Endodermal cell (in vitro differentiated cells): Measurements from ENCODE around the gene FFAR1. TPM values are rescaled to one million over a fixed set of nuclear protein-coding genes. Genes with fewer than 3 reads are reported as not detected.
A peak's percentile ranks its signal among the peaks of the same experiment; 100 is the strongest.

Source experiments
- DNase-seq: peaks from one replicate; pipeline ENCODE4 v3.0.0-alpha.2; 2017
- H3K27ac ChIP-seq: 2 replicates; pipeline ENCODE4 v1.5.1; 2013; ENCODE audit warnings: mild to moderate bottlenecking, low read depth, low read length, moderate library complexity
- H3K27me3 ChIP-seq: 2 replicates; pipeline ENCODE4 v1.6.1; 2013; ENCODE audit warnings: mild to moderate bottlenecking, low read length, moderate library complexity; ENCODE audit not compliant: insufficient read depth, control insufficient read depth, poor library complexity, severe bottlenecking
- H3K36me3 ChIP-seq: 2 replicates; pipeline ENCODE4 v1.7.0; 2013; ENCODE audit warnings: mild to moderate bottlenecking, low read length, moderate library complexity; ENCODE audit not compliant: control insufficient read depth, insufficient read depth
- H3K4me1 ChIP-seq: one replicate; pipeline ENCODE4 v1.7.0; 2013; ENCODE audit warnings: low read length; ENCODE audit not compliant: control insufficient read depth, insufficient read depth
- H3K4me3 ChIP-seq: 2 replicates; pipeline ENCODE4 v1.5.1; 2013; ENCODE audit warnings: mild to moderate bottlenecking, low read length, moderate library complexity
- H3K9ac ChIP-seq: 2 replicates; pipeline ENCODE4 v1.6.1; 2013; ENCODE audit warnings: mild to moderate bottlenecking, low read length, moderate library complexity; ENCODE audit not compliant: poor library complexity, severe bottlenecking; ENCODE audit errors: extremely low read depth
- H3K9me3 ChIP-seq: 2 replicates; pipeline ENCODE4 v1.6.1; 2013; ENCODE audit warnings: mild to moderate bottlenecking, low read length, moderate library complexity; ENCODE audit not compliant: control insufficient read depth
- H3K27ac Mint-ChIP-seq: 2 replicates; pipeline ENCODE4 v1.8.0; 2020; ENCODE audit warnings: mixed read lengths
- H3K27me3 Mint-ChIP-seq: 2 replicates; pipeline ENCODE4 v1.8.0; 2021; ENCODE audit warnings: mild to moderate bottlenecking, mixed read lengths; ENCODE audit not compliant: insufficient read depth
- H3K36me3 Mint-ChIP-seq: 2 replicates; pipeline ENCODE4 v1.8.0; 2020; ENCODE audit warnings: low read depth, mixed read lengths
- H3K4me1 Mint-ChIP-seq: 2 replicates; pipeline ENCODE4 v1.8.0; 2020; ENCODE audit warnings: mixed read lengths
- H3K4me3 Mint-ChIP-seq: 2 replicates; pipeline ENCODE4 v1.8.0; 2020; ENCODE audit warnings: mild to moderate bottlenecking, moderate library complexity, mixed read lengths
- H3K9me3 Mint-ChIP-seq: 2 replicates; pipeline ENCODE4 v1.8.0; 2020; ENCODE audit warnings: mild to moderate bottlenecking, mixed read lengths
- WGBS, 2 experiments: methylation state at CpG; one replicate each; pipeline versions ENCODE4 v1.1.5 to v1.1.7; 2013; ENCODE audit warnings: missing lambda C conversion rate in 2 of 2, mixed read lengths in 1 of 2; ENCODE audit not compliant: insufficient coverage in 1 of 2, insufficient read length in 1 of 2; 5-methylcytosine and 5-hydroxymethylcytosine counted together
- total RNA-seq, 2 donors: library from RNA; stranded (reverse); fragmentation: NEBNext Ultra II Directional in 1 of 2; extraction: Animal tissue kit (Norgen Biotek cat#: 25700) in 1 of 2; gene quantifications; 2 replicates in 1 of 2; 3 replicates in 1 of 2; pipeline ENCODE4 v1.2.1, GENCODE V29; 2021
- TF ChIP-seq, protein P1 (sequence below): fragments of 200-600 bp; sonication (generic); conservative IDR thresholded peaks from 2 replicates; pipeline ENCODE4 v1.5.0; 2021; ENCODE audit warnings: antibody characterized with exemption, mild to moderate bottlenecking

The FFAR1 gene
- total RNA-seq, 2 donors from 2014 or later, result not detected

DNA sequence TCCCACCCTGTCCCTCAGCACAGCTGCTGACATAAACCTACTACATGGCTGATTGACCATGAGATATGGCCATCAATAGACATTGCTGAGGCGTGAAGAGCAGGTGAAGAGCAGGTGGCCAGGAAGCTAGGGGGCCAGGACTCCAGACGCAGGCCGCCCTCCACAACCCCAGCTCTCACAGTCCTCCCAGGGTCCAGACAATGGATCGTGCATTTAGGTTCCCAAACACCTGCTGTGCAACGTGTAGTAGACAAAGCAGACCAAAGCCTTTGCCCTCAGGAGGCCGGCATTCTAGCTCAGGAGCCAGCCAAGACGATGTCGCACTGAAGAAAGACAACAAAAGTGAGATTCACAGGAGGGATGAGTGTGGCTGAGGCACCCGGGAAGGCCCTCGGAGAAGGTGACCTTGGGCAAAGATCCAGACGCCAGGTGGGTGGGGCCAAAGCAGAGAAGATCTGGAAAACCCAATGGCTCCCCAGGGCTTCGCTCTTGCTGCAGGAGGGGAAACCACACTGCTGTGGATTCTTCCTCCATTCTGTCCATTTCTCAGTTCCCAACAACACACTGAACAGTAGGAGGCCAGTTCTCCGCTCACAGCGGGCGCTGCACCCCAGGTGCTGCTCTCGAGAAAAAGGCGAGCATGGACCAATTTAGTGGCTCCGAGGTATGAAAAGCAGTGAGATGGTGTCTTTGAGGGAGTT, 1.4 kb downstream of the FFAR1 start:
- Histone ChIP-seq H3K9ac (no peak overlapping the region), H3K4me1 (no peaks in the 10 kb centered on the region), H3K9me3 (no peaks in the 10 kb centered on the region), H3K27ac (no peak overlapping the region), H3K36me3 (no peaks in the 10 kb centered on the region), H3K4me3 (no peak overlapping the region), H3K27me3 (no peaks in the 10 kb centered on the region)
- peak; percentile 53 for DNase-seq
- H3K36me3 Mint-ChIP-seq, result no peaks in the 10 kb centered on the region
- H3K4me1 Mint-ChIP-seq, result peaks cover 8% of the 10 kb centered on the region
- 74 to 91% methylated on average over 9 to 18 of the region's 18 CpGs for WGBS, 2 experiments
- no peak overlapping the region for H3K27ac Mint-ChIP-seq
- peaks cover 8% of the 10 kb centered on the region for H3K27me3 Mint-ChIP-seq
- H3K9me3 Mint-ChIP-seq, result no peaks in the 10 kb centered on the region
- no peak overlapping the region for H3K4me3 Mint-ChIP-seq
- TF ChIP-seq, protein P1, sequence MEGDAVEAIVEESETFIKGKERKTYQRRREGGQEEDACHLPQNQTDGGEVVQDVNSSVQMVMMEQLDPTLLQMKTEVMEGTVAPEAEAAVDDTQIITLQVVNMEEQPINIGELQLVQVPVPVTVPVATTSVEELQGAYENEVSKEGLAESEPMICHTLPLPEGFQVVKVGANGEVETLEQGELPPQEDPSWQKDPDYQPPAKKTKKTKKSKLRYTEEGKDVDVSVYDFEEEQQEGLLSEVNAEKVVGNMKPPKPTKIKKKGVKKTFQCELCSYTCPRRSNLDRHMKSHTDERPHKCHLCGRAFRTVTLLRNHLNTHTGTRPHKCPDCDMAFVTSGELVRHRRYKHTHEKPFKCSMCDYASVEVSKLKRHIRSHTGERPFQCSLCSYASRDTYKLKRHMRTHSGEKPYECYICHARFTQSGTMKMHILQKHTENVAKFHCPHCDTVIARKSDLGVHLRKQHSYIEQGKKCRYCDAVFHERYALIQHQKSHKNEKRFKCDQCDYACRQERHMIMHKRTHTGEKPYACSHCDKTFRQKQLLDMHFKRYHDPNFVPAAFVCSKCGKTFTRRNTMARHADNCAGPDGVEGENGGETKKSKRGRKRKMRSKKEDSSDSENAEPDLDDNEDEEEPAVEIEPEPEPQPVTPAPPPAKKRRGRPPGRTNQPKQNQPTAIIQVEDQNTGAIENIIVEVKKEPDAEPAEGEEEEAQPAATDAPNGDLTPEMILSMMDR, result no peak

DNA sequence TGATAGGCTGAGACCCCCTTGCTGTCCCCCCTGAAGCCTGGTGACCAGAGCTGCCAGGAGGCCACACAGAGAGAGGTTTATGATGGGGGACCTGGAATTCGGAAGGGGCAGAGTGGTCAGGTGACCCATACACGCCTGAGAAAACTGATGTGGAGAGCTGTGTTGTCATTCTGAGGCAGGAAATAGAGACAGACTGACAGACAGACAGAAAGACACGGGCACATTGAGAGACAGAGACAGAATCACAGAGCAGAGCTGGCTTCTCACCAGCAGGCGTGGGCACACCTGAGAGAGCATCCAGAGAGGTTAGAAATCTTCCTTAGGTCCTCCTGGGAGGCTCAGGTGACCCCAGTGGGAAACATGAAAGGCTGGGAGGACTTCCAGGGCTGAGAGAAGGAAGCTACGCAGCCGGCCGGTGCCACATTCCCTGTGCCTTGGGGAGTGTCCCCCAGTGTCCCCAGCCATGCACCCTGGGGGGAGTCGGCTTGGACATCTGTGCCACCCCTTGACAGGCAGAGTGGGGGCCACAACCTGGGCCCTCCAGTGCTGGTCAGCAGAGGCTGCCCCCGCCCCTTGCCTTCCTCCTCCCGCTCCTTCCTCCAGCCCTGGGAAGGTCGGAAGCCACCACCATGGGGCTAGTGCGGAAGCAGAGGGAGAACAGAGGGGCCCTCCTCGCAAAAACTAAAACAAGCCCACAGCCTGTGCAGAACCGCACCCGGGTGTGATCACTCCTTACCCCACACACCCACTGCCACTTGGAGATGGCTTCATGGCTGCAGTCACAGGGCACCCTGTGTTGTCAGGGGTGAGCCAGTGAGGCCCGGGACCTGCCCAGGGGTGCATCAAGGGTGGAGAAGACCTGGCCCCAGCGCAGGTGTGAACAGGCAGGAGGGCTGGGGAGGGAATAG, 2.2 kb downstream of the FFAR1 start:
- Histone ChIP-seq H3K27ac (no peak overlapping the region), H3K4me3 (no peak overlapping the region), H3K9me3 (no peaks in the 10 kb centered on the region), H3K4me1 (no peaks in the 10 kb centered on the region), H3K36me3 (no peaks in the 10 kb centered on the region), H3K9ac (no peak overlapping the region), H3K27me3 (no peaks in the 10 kb centered on the region)
- Mint-ChIP-seq H3K27ac (no peak overlapping the region), H3K4me1 (peaks cover 8% of the 10 kb centered on the region), H3K9me3 (no peaks in the 10 kb centered on the region), H3K4me3 (no peak overlapping the region), H3K36me3 (no peaks in the 10 kb centered on the region), H3K27me3 (peaks cover 8% of the 10 kb centered on the region)
- WGBS, 2 experiments, result 90 to 95% methylated on average over 9 to 17 of the region's 17 CpGs
- DNase-seq, result peak; percentile 33
- TF ChIP-seq, protein P1, result no peak

DNA sequence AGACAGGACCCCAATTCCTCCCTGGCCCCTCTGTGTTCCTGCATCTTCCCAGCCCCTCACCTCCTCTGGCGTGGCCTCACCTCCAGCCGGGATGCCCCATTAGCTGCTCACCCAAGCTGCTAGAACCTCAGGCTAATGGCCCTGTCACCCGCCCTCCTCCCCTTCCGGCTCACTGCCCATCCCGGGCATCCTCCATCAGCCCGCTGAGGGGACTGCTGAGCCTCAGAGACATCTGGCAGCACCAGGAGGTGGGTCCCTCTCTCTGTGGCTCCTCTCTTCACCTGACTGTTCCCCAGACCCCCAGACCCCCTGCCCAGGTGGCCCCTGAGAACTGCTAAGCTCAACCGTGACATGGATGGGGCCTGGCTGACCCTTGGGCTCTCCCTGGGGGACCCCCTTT, 2.9 kb downstream of the FFAR1 start:
- no peaks in the 10 kb centered on the region for H3K36me3 Mint-ChIP-seq
- H3K27me3 Mint-ChIP-seq, result peaks cover 8% of the 10 kb centered on the region
- TF ChIP-seq, protein P1, result no peak
- H3K27ac Mint-ChIP-seq, result no peak overlapping the region
- H3K4me1 ChIP-seq, result no peaks in the 10 kb centered on the region
- no peak overlapping the region for H3K4me3 ChIP-seq
- no peak overlapping the region for H3K27ac ChIP-seq
- no peak overlapping the region for H3K9ac ChIP-seq
- H3K36me3 ChIP-seq, result no peaks in the 10 kb centered on the region
- WGBS, 2 experiments, result 83 to 99% methylated on average over 2 to 7 of the region's 7 CpGs
- H3K9me3 ChIP-seq, result no peaks in the 10 kb centered on the region
- H3K4me3 Mint-ChIP-seq, result no peak overlapping the region
- H3K27me3 ChIP-seq, result no peaks in the 10 kb centered on the region
- no peaks in the 10 kb centered on the region for H3K9me3 Mint-ChIP-seq
- H3K4me1 Mint-ChIP-seq, result peaks cover 8% of the 10 kb centered on the region
- peak; percentile 38 for DNase-seq
